ENCODE results near the gene DPY19L1. TPM values are rescaled to one million over a fixed set of nuclear protein-coding genes. Genes with fewer than 3 reads are reported as not detected.
"Not testable (repeated sequence)": the region's sequence is repeated elsewhere in the genome, so short reads cannot be mapped to it uniquely, and the experiment has no call there.

The DPY19L1 gene
- total RNA-seq, 1 donor from 2014 or later: 48.2 TPM

DNA sequence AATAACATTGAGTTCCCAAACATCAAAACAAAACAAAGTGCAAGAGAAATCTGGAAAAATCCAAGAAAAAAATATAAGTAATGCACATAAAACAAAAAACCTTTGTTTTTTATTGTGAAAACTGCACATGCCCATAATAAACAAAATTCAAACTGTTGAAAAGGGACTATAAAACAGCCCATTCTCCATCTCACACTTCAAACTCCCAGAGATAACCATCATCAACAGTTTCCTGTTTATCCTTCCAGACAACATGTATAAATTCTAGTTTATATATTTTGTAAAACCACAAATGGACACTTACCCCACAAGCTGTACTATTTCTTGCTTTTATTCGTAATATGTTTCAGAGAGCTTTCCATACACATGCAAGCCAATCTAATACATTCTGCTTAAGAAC, 79.3 kb downstream of the DPY19L1 start:
- Histone ChIP-seq H3K79me2 (ENCODE audit: low read depth) (no peaks in the 10 kb centered on the region), H3K27ac (no peak overlapping the region), H3K9me3 (ENCODE audit: low read depth) (no peaks in the 10 kb centered on the region), H4K20me1 (ENCODE audit: low read depth) (no peaks in the 10 kb centered on the region), H3K4me1 (no peaks in the 10 kb centered on the region), H3F3A (ENCODE audit: low read depth) (no peaks in the 10 kb centered on the region), H3K4me2 (no peak overlapping the region), H3K36me3 (no peaks in the 10 kb centered on the region), H3K27me3 (no peaks in the 10 kb centered on the region), H3K4me3 (no peak overlapping the region), H3K9ac (no peak overlapping the region), H2AFZ (replicated peaks) (no peak overlapping the region)
- H3K36me3 Mint-ChIP-seq: peaks cover 38% of the 10 kb centered on the region
- no peaks in the 10 kb centered on the region for H3K4me1 Mint-ChIP-seq
- peaks cover 3% of the 10 kb centered on the region for H3K27me3 Mint-ChIP-seq (ENCODE audit: insufficient read depth, low read depth)
- no peaks in the 10 kb centered on the region for H3K9me3 Mint-ChIP-seq
- no peak overlapping the region for H3K27ac Mint-ChIP-seq
- no peak overlapping the region for H3K4me3 Mint-ChIP-seq
- no peak for TF ChIP-seq EZH2phosphoT487 (IDR thresholded peaks at IDR 0.05)
- no peak for TF ChIP-seq CTCF (IDR thresholded peaks at IDR 0.05)
- no peak for TF ChIP-seq EZH2 (IDR thresholded peaks at IDR 0.05)
- DNase-seq (ENCODE audit: low spot score): no peak

GRCh38 chr7:34952822-34953221, 84.5 kb downstream of the DPY19L1 start:
- H3K27me3 Mint-ChIP-seq (ENCODE audit: insufficient read depth, low read depth): peaks cover 3% of the 10 kb centered on the region
- no peak for DNase-seq (ENCODE audit: low spot score)
- H3K4me2 ChIP-seq: no peak overlapping the region
- peaks cover 23% of the 10 kb centered on the region for H3K36me3 Mint-ChIP-seq
- H3K27ac Mint-ChIP-seq: no peak overlapping the region
- no peaks in the 10 kb centered on the region for H3K36me3 ChIP-seq
- H3K9me3 ChIP-seq (ENCODE audit: low read depth): no peaks in the 10 kb centered on the region
- no peaks in the 10 kb centered on the region for H3K79me2 ChIP-seq (ENCODE audit: low read depth)
- no peaks in the 10 kb centered on the region for H4K20me1 ChIP-seq (ENCODE audit: low read depth)
- no peaks in the 10 kb centered on the region for H3K4me1 Mint-ChIP-seq
- no peak overlapping the region for H3K4me3 Mint-ChIP-seq
- H3K4me3 ChIP-seq: no peak overlapping the region
- H3K4me1 ChIP-seq: no peaks in the 10 kb centered on the region
- no peaks in the 10 kb centered on the region for H3K9me3 Mint-ChIP-seq
- H3K27ac ChIP-seq: no peak overlapping the region
- no peak overlapping the region for H3K9ac ChIP-seq
- H2AFZ ChIP-seq (replicated peaks): no peak overlapping the region
- H3F3A ChIP-seq (ENCODE audit: low read depth): no peaks in the 10 kb centered on the region
- TF ChIP-seq CTCF (IDR thresholded peaks at IDR 0.05) (no peak), EZH2phosphoT487 (IDR thresholded peaks at IDR 0.05) (no peak)
- no peaks in the 10 kb centered on the region for H3K27me3 ChIP-seq

GRCh38 chr7:34949361-34949760, 87.9 kb downstream of the DPY19L1 start:
- Histone ChIP-seq H3F3A (ENCODE audit: low read depth) (no peaks in the 10 kb centered on the region), H3K27me3 (no peaks in the 10 kb centered on the region), H4K20me1 (ENCODE audit: low read depth) (no peaks in the 10 kb centered on the region), H3K9ac (no peak overlapping the region), H3K4me1 (no peaks in the 10 kb centered on the region), H3K27ac (no peak overlapping the region), H3K4me2 (no peak overlapping the region), H2AFZ (replicated peaks) (no peak overlapping the region), H3K4me3 (no peak overlapping the region), H3K79me2 (ENCODE audit: low read depth) (no peaks in the 10 kb centered on the region), H3K36me3 (no peaks in the 10 kb centered on the region), H3K9me3 (ENCODE audit: low read depth) (no peaks in the 10 kb centered on the region)
- Mint-ChIP-seq H3K36me3 (peaks cover 19% of the 10 kb centered on the region), H3K27ac (no peak overlapping the region), H3K9me3 (no peaks in the 10 kb centered on the region), H3K4me3 (no peak overlapping the region), H3K4me1 (no peaks in the 10 kb centered on the region), H3K27me3 (ENCODE audit: insufficient read depth, low read depth) (peaks cover 3% of the 10 kb centered on the region)
- no peak for DNase-seq (ENCODE audit: low spot score)
- TF ChIP-seq EZH2phosphoT487 (IDR thresholded peaks at IDR 0.05): no peak
- TF ChIP-seq CTCF (IDR thresholded peaks at IDR 0.05): no peak
- no peak for TF ChIP-seq EZH2 (IDR thresholded peaks at IDR 0.05)

GRCh38 chr7:34947427-34947826, 89.9 kb downstream of the DPY19L1 start:
- not testable (repeated sequence) for H3K27ac Mint-ChIP-seq; H3K79me2 ChIP-seq (ENCODE audit: low read depth); H3K4me3 ChIP-seq; H3K4me3 Mint-ChIP-seq; H3K9me3 ChIP-seq (ENCODE audit: low read depth); H4K20me1 ChIP-seq (ENCODE audit: low read depth); H3K4me1 ChIP-seq; H3K9me3 Mint-ChIP-seq; H3K36me3 ChIP-seq; H3K9ac ChIP-seq; DNase-seq (ENCODE audit: low spot score); H2AFZ ChIP-seq (replicated peaks); H3K4me1 Mint-ChIP-seq; H3K27me3 Mint-ChIP-seq (ENCODE audit: insufficient read depth, low read depth); H3K27ac ChIP-seq; H3K4me2 ChIP-seq; H3K27me3 ChIP-seq; H3F3A ChIP-seq (ENCODE audit: low read depth)
- peaks cover 11% of the 10 kb centered on the region for H3K36me3 Mint-ChIP-seq
